Measurements from ENCODE around the gene RPTOR.
"Not testable (repeated sequence)": the region's sequence is repeated elsewhere in the genome, so short reads cannot be mapped to it uniquely, and the experiment has no call there.

RPTOR gene

DNA sequence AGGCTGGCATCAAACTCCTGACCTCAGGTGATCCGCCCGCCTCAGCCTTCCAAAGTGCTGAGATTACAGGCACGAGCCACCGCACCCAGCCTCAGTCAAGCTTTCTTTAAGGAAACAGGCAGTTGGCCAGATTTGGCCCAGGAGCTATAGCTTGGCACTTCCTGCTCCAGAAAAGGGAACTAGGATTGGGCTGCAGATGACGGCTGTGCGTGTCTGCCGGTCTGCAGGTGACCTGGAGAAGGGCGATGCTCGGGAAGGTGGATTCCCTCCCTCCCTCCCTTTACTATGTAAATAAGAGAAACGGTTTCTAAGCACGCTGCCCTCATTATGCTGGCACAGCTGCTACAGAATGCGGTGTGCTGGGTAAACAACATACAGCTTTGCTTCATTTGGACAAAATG lies 215.9 kb downstream of the RPTOR start:
- no peak overlapping the region for H3K4me3 ChIP-seq (ENCODE audit: low read depth, low read length)
- no peak for DNase-seq (ENCODE audit: low read depth)

DNA sequence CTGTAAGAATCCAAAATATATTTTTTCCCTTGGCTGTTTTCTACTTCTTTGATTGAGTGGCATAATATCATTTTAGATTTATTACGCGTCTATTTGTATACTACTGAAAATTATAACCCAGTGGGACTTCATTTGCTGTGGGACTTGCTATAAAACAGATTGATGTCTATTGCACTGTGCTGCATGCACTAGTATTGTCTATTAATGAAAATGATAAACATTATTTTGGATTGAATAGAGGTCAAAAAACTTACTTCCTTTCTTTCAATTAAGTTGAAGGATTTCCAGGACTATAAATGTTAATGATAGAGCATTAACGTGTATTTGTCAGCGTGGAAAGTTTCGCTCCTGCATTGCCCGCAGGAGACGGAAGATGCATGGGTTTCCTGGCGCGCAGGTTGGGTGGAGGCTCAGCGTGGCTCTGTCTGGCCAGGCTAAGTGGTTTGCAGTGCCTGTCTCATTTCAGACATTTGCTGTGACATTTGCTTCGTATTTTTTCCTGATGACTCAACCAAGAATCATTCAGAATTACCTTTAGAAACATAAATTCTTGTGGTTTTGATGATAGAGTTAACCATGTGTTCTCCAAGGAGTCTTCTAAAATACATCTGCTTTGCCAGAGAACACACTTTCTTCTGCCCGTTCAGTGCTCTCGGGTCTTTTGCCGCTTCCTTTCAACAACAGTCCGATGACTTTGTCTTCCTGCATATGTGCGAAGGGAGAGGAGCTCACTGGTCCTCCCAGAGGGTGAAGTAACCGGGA lies 216.7 kb downstream of the RPTOR start:
- DNase-seq (ENCODE audit: low read depth): no peak
- H3K4me3 ChIP-seq (ENCODE audit: low read depth, low read length): no peak overlapping the region
- TF ChIP-seq, protein P1, sequence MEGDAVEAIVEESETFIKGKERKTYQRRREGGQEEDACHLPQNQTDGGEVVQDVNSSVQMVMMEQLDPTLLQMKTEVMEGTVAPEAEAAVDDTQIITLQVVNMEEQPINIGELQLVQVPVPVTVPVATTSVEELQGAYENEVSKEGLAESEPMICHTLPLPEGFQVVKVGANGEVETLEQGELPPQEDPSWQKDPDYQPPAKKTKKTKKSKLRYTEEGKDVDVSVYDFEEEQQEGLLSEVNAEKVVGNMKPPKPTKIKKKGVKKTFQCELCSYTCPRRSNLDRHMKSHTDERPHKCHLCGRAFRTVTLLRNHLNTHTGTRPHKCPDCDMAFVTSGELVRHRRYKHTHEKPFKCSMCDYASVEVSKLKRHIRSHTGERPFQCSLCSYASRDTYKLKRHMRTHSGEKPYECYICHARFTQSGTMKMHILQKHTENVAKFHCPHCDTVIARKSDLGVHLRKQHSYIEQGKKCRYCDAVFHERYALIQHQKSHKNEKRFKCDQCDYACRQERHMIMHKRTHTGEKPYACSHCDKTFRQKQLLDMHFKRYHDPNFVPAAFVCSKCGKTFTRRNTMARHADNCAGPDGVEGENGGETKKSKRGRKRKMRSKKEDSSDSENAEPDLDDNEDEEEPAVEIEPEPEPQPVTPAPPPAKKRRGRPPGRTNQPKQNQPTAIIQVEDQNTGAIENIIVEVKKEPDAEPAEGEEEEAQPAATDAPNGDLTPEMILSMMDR (IDR thresholded peaks at IDR 0.05; ENCODE audit: insufficient read depth, low read depth, low read length, missing control alignments): no peak

More for the DNA sequence above, 215.9 kb downstream of the RPTOR start:
- TF ChIP-seq, protein P1 (IDR thresholded peaks at IDR 0.05; ENCODE audit: insufficient read depth, low read depth, low read length, missing control alignments): no peak

DNA sequence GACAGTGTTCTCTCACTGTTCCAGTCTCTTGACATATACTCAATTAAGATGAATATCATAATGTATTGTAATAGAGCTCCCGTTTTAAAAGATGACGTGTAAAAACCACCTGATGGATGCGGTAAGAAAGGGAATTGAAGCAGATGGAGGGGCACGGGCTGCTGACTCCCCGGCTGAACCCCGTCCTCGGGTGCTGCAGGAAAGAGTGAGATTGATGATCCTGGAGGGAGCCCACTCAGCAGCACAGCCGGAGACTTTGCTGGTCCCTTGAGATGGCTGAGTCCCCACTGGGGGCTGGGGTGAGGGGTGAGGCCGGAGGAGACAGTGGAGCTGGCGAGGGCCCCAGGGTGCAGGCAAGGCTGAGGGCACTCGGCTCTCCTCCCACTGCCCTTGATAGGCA lies 217.4 kb downstream of the RPTOR start:
- TF ChIP-seq, protein P1 (IDR thresholded peaks at IDR 0.05; ENCODE audit: insufficient read depth, low read depth, low read length, missing control alignments): no peak
- H3K4me3 ChIP-seq (ENCODE audit: low read depth, low read length): no peak overlapping the region
- DNase-seq (ENCODE audit: low read depth): no peak

DNA sequence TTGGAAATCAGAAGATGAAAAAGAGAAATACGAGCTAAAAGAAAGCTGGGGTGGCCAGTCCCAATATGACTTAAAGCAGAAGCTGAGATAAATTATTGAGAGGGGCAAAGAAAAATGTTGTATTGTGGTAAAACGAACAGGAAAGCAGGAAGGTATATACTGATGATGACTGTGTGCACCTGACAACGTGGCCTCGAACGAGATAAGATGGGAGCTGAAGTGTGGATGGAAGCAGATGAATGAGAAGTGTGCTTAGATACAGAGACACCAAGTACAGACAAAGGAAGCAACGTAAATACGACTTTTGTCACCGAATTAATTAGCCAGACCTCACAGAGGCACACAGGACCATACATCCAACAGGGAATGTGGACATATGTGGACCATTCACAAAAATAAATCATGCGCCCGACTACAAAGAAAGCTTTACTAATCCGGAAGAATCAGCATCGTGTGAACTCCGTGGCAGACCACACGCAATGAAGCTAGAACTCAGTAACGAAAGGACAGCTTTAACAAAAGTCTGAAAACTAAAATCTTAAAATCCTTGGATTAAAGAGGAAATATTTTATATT lies 218.7 kb downstream of the RPTOR start:
- DNase-seq (ENCODE audit: low read depth): no peak
- TF ChIP-seq, protein P1 (IDR thresholded peaks at IDR 0.05; ENCODE audit: insufficient read depth, low read depth, low read length, missing control alignments): no peak
- no peak overlapping the region for H3K4me3 ChIP-seq (ENCODE audit: low read depth, low read length)

DNA sequence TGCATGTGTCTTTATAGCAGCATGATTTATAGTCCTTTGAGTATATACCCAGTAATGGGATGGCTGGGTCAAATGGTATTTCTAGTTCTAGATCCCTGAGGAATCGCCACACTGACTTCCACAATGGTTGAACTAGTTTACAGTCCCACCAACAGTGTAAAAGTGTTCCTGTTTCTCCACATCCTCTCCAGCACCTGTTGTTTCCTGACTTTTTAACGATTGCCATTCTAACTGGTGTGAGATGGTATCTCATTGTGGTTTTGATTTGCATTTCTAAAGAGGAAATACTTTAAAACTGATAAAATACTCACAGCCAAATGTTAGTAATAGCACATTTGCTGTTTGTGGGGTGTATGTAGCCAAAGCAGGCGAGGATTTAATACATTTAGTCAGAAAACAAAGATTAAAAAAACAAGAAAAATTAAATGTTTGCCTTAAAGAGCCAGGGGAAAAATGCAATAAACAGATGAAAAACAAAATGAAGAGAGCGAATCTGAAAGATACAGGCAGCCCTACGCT lies 220.0 kb downstream of the RPTOR start:
- not testable (repeated sequence) for H3K4me3 ChIP-seq (ENCODE audit: low read depth, low read length); DNase-seq (ENCODE audit: low read depth)

DNA sequence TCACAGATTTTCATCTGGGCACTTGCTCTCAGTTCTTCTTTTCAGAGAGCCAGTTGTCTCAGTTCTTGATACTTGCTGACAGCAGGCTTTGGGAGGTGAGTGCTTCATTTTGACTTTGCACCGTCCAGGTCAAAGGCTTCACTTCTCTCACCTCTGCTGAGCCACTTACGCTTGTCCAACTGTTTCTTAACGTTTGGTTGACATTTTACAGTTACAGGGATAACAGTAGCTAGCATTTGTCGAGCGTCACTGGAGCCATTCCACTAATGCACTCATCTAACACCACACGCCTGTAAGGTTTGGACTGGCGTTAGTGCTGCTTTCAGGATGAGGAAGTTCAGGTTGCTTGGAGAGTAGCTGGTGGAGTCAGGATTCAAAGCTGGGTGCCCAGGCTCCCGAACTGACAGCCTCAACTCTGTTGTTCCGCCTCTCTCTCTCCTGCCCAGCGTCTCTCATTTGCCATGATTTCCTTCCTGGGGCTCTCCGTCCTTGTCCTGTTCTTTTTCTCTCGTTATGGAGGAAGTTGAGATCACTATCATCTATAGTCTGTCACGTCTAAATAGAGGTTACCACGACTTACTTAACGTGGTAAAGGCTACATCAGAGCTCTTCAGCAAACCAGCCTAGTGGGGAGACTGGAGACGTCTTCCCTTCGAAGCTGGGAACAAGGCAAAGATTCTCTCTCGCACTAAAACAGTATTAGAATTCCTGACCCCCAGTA lies 220.8 kb downstream of the RPTOR start:
- no peak overlapping the region for H3K4me3 ChIP-seq (ENCODE audit: low read depth, low read length)
- TF ChIP-seq, protein P1 (IDR thresholded peaks at IDR 0.05; ENCODE audit: insufficient read depth, low read depth, low read length, missing control alignments): no peak
- DNase-seq (ENCODE audit: low read depth): no peak

DNA sequence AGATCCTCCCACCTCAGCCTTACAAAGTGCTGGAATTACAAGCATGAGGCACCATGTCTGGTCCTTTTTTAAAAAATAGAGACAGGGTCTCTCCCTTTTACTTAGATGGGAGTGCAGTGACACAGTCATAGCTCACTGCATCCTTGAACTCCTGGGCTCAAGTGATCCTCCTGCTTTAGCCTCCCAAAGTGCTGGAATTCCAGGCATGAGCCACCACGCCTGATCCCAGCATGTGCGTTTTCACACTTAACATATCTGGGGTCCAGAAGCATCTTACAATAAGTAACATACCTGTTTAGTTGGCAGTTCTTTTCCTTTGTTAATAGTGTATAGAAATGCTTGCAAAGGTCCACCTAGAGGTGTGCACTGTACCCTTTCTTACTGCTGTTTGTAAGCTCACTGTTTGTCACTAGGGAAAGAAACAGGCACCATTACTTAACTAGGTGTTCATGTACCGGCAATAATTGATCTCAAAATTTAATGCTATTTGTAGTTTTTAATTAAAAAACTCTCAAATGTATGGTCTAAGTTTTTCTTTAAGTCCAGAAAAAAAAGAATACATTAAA lies 221.7 kb downstream of the RPTOR start:
- no peak overlapping the region for H3K4me3 ChIP-seq (ENCODE audit: low read depth, low read length)
- no peak for DNase-seq (ENCODE audit: low read depth)
- TF ChIP-seq, protein P1 (IDR thresholded peaks at IDR 0.05; ENCODE audit: insufficient read depth, low read depth, low read length, missing control alignments): no peak
